Suprapubic skin (tissue), 3 donors: ENCODE data around the gene COG7.

Experiments
- CTCF ChIP-seq, 2 donors: fragments of 200-600 bp in 1 of 2; fragments of 450-650 bp in 1 of 2; sonication (generic) in 1 of 2; IDR thresholded peaks; one replicate each; pipeline ENCODE4 v1.5.1; 2016 to 2019; ENCODE audit warnings: antibody characterized with exemption in 2 of 2, mild to moderate bottlenecking in 1 of 2, moderate library complexity in 1 of 2
- POLR2A ChIP-seq, 2 donors: fragments of 450-650 bp; IDR thresholded peaks; one replicate each; pipeline ENCODE4 v1.6.1; 2017; ENCODE audit warnings: antibody characterized with exemption in 2 of 2, mild to moderate bottlenecking in 2 of 2, moderate library complexity in 2 of 2

DNA sequence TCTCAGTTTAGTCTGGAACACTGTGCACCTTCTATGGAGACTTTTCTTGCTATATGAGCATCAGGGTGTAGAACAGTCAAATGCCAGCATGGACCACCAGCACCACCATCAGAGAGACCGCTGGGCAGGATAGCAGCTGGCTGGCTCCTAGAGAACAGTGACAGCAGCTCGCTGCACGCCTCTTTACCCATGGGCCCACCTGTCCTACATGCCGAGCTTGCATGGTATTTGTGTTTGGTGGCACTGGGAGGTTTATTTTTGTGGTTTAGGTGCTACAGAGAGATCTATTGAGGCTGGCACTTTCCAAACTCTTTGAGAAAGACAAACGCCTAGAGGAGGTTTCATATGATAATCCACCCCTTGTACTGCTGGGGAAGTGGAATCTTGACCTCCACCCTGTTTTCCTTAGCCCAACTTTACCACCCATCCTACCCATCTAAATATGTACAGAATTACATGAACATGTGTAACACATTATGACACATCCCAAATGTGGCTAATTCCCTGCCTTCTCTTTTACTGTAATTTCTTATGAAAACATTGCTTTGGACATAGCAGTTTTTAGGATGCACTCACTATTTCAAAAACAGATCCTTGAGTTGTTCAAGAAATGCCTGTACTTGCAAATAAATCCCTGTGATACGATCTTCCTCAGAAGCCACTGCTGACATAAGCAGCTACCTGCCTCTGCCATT, 46.3 kb downstream of the COG7 start:
- TF ChIP-seq POLR2A (IDR thresholded peaks at IDR 0.05) (no peak), CTCF (IDR thresholded peaks at IDR 0.05) (no peak)
